SK-N-SH treated with all-trans-retinoic acid at 6 μM for 48 hours (cell line): ENCODE results near the gene HGS.

Experiments
- ESRRG ChIP-seq: fragments of 250-450 bp; sonication (Bioruptor Pico); IDR thresholded peaks from 2 replicates; pipeline ENCODE4 v1.6.1; 2021; ENCODE audit warnings: mild to moderate bottlenecking
- GLIS3 ChIP-seq: fragments of 250-450 bp; sonication (Bioruptor Pico); IDR thresholded peaks from 2 replicates; pipeline ENCODE4 v1.5.0; 2020; ENCODE audit warnings: mild to moderate bottlenecking, moderate library complexity
- TF ChIP-seq, protein P1 (sequence below): fragments of 250-450 bp; sonication (Bioruptor Pico); IDR thresholded peaks from 2 replicates; pipeline ENCODE4 v1.8.0; 2020; ENCODE audit warnings: mild to moderate bottlenecking, moderate library complexity, borderline replicate concordance

DNA sequence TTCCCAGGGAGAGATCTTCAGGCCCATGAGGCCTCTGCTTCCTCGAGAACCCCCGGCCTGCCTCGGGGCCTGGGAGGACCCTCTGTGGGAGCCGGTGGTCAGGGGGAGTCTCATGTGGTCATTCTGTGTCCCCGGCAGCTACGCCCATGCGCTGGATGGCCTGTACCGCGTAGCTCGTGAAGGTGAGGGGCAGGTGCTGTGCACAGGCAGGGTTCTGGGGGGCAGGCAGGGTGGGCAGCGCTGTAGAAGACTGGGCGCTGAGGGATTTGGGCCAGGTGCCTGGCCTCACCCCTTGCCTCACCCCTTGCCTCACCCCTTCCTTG, 32.8 kb downstream of the HGS start:
- TF ChIP-seq ESRRG (CRISPR knock-in tag) (no peak), GLIS3 (CRISPR knock-in tag) (no peak)
- TF ChIP-seq, protein P1, sequence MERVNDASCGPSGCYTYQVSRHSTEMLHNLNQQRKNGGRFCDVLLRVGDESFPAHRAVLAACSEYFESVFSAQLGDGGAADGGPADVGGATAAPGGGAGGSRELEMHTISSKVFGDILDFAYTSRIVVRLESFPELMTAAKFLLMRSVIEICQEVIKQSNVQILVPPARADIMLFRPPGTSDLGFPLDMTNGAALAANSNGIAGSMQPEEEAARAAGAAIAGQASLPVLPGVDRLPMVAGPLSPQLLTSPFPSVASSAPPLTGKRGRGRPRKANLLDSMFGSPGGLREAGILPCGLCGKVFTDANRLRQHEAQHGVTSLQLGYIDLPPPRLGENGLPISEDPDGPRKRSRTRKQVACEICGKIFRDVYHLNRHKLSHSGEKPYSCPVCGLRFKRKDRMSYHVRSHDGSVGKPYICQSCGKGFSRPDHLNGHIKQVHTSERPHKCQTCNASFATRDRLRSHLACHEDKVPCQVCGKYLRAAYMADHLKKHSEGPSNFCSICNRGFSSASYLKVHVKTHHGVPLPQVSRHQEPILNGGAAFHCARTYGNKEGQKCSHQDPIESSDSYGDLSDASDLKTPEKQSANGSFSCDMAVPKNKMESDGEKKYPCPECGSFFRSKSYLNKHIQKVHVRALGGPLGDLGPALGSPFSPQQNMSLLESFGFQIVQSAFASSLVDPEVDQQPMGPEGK = no peak
